ENCODE data around the gene AFP. TPM values are rescaled to one million over a fixed set of nuclear protein-coding genes. Genes with fewer than 3 reads are reported as not detected.

Gene AFP
- total RNA-seq, 1 donor from 2014 or later = not detected

GRCh38 chr4:73438582-73439215, 2.7 kb downstream of the AFP start:
- intact Hi-C loops (cut with micrococcal nuclease) = no loop called here
- no peak overlapping the region for H3K27ac ChIP-seq (replicated peaks)
- H3K4me3 ChIP-seq = no peak overlapping the region
- H3K4me1 ChIP-seq = no peaks in the 10 kb centered on the region
- H3K36me3 ChIP-seq = no peaks in the 10 kb centered on the region
- TF ChIP-seq, protein P1, sequence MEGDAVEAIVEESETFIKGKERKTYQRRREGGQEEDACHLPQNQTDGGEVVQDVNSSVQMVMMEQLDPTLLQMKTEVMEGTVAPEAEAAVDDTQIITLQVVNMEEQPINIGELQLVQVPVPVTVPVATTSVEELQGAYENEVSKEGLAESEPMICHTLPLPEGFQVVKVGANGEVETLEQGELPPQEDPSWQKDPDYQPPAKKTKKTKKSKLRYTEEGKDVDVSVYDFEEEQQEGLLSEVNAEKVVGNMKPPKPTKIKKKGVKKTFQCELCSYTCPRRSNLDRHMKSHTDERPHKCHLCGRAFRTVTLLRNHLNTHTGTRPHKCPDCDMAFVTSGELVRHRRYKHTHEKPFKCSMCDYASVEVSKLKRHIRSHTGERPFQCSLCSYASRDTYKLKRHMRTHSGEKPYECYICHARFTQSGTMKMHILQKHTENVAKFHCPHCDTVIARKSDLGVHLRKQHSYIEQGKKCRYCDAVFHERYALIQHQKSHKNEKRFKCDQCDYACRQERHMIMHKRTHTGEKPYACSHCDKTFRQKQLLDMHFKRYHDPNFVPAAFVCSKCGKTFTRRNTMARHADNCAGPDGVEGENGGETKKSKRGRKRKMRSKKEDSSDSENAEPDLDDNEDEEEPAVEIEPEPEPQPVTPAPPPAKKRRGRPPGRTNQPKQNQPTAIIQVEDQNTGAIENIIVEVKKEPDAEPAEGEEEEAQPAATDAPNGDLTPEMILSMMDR (IDR thresholded peaks at IDR 0.05; ENCODE audit: borderline replicate concordance) = no peak
- no peak for DNase-seq
- H3K9me3 ChIP-seq (replicated peaks) = no peaks in the 10 kb centered on the region
- no peaks in the 10 kb centered on the region for H3K27me3 ChIP-seq (ENCODE audit: low read depth)

GRCh38 chr4:73439445-73439844, 3.4 kb downstream of the AFP start:
- H3K4me3 ChIP-seq = no peak overlapping the region
- H3K36me3 ChIP-seq = no peaks in the 10 kb centered on the region
- no peaks in the 10 kb centered on the region for H3K9me3 ChIP-seq (replicated peaks)
- intact Hi-C loops (cut with micrococcal nuclease) = no loop called here
- DNase-seq = no peak
- TF ChIP-seq, protein P1 (IDR thresholded peaks at IDR 0.05; ENCODE audit: borderline replicate concordance) = no peak
- H3K27ac ChIP-seq (replicated peaks) = no peak overlapping the region
- H3K4me1 ChIP-seq = no peaks in the 10 kb centered on the region
- H3K27me3 ChIP-seq (ENCODE audit: low read depth) = no peaks in the 10 kb centered on the region

- H3K27me3 ChIP-seq (ENCODE audit: low read depth) = no peaks in the 10 kb centered on the region
- no peaks in the 10 kb centered on the region for H3K9me3 ChIP-seq (replicated peaks)
- no peak for DNase-seq
- no peaks in the 10 kb centered on the region for H3K4me1 ChIP-seq
- no peak overlapping the region for H3K4me3 ChIP-seq
- H3K36me3 ChIP-seq = no peaks in the 10 kb centered on the region
- intact Hi-C loops (cut with micrococcal nuclease) = no loop called here
- TF ChIP-seq, protein P1 (IDR thresholded peaks at IDR 0.05; ENCODE audit: borderline replicate concordance) = no peak
- H3K27ac ChIP-seq (replicated peaks) = no peak overlapping the region
Measured at GRCh38 chr4:73439991-73440390, 4.0 kb downstream of the AFP start.

DNA sequence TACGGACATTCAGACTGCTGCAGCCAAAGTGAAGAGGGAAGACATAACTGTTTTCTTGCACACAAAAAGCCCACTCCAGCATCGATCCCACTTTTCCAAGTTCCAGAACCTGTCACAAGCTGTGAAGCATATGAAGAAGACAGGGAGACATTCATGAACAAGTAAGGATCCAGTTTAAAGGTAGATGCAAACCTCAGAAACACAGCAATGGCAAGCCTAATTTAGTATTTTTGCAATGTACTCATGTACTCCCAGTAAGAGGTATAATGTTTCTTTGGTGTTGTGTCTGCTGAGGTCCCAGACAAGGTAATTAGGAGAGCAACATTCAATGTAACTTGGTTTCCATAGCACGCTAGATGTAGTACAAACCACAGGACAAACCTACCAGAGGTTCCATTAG, 4.6 kb downstream of the AFP start:
- Histone ChIP-seq H3K4me3 (no peak overlapping the region), H3K36me3 (no peaks in the 10 kb centered on the region), H3K4me1 (no peaks in the 10 kb centered on the region), H3K9me3 (replicated peaks) (no peaks in the 10 kb centered on the region), H3K27me3 (ENCODE audit: low read depth) (no peaks in the 10 kb centered on the region), H3K27ac (replicated peaks) (no peak overlapping the region)
- intact Hi-C loops (cut with micrococcal nuclease) = no loop called here
- TF ChIP-seq, protein P1 (IDR thresholded peaks at IDR 0.05; ENCODE audit: borderline replicate concordance) = no peak
- no peak for DNase-seq

- Histone ChIP-seq H3K27me3 (ENCODE audit: low read depth) (no peaks in the 10 kb centered on the region), H3K36me3 (no peaks in the 10 kb centered on the region), H3K27ac (replicated peaks) (no peak overlapping the region), H3K9me3 (replicated peaks) (no peaks in the 10 kb centered on the region), H3K4me3 (no peak overlapping the region), H3K4me1 (no peaks in the 10 kb centered on the region)
- TF ChIP-seq, protein P1 (IDR thresholded peaks at IDR 0.05; ENCODE audit: borderline replicate concordance) = no peak
- intact Hi-C loops (cut with micrococcal nuclease) = no loop called here
- DNase-seq = no peak
Measured at GRCh38 chr4:73442275-73442674, 6.3 kb downstream of the AFP start.

Measured in left ventricle myocardium inferior (tissue), 1 donor.